ENCODE results near the gene MLX. TPM values are rescaled to one million over a fixed set of nuclear protein-coding genes. Genes with fewer than 3 reads are reported as not detected.

MLX gene
- total RNA-seq, 1 donor from 2014 or later: 69.1 TPM

DNA sequence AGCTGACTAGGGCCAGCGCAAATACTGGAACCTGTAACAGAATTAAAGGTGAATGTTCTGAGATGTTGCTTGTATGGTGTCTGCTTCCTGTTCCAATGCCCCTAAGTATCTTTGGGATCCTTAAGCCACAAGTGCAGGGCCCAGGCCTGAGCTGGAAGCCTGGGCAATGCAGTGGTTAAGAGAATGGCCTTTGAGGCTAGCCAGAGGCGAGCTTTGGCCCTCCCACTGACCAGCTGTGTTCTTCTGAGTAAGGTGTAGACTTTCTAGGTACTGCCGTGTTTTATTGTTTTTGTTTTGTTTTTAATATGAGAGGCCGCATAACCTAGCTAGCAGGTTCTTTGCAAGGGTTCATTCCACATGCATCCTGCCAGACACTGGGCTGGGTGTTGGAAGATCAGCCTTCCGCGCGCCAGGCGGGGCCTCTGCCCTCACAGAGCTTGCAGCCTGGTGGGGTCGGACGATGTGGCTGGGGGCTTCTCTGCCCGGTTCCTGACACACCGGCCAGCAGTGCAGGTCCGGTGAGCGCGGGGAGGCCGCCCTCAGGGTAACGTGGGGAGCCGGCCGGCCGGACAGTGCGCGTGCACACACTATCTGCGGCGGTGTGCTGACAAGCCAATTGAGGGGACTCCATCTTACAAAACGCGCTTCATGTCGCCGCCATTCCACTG lies 551 bp upstream of the MLX start:
- DNase-seq (no peak), ATAC-seq (ENCODE audit: poor library complexity) (peak; percentile 25)
- intact Hi-C loops (cut with DNase I): no loop called here

DNA sequence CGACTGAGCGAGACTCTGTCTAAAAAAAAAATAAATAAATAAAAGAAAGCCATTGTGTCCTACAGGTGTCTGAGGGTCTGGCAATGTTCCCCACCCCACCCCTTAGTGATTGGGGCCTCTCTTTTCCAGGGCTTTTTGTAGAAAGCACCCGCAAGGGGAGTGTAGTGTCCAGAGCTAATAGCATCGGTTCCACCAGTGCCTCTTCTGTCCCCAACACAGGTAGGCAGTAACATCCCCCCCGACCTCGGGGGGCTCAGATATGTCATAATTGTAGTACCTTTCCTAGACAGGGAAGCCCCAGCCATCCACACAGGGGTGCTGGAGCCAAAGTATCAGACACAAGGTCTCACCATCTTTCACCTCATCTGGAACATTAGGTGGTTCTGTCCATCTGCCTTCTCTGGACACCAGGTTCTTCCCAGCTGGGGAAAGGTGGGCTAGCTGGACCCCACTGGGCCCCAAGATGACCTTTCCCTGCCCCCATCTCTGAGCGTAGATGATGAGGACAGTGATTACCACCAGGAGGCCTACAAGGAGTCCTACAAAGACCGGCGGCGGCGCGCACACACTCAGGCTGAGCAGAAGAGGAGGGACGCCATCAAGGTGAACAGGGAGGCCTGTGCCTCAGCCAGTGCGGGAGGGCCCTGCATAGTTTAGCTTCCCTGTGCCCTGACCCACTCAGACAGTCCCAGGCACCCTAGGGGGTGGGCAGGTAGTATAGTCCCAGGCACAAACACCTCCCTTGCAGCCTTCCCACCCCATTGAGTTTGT lies 1.6 kb downstream of the MLX start:
- DNase-seq (peak; percentile 32), ATAC-seq (ENCODE audit: poor library complexity) (no peak)
- intact Hi-C loops (cut with DNase I): no loop called here

DNA sequence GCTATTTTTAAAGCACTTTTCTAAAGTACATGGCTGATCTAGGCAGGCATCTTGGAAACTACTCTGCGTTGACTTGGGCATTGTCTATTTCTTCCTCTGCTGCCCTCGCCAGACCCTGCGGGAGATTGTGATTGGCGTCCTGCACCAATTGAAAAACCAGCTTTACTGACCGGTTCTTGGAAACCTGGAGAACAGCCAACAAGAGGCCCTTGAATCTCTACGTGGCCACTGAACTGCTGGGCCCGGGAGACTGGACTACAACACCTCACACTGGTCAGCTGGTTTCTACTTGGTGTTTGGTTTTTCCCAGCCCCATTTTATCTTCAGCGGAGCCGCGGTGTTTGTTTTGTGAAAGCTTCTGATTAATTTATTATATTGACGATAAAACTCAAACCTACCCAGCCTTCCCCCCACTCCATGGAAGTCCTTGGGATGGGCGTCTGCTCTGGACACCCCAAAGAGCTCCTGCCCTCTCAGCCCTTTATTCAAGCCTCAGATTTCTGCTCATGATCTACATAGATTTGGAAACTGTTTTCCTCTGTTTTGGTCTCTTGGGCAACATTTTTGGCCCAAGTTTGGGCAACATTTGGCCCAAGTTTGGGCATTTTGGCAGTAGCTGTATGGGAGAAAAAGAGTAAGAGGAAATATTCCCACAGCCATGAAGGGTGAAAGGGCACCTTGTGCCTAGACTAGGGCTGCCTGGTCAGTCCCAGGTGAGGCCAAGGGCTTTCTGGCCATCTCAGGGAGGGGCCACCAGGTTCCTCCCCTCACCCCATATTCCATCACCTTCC lies 4.7 kb downstream of the MLX start:
- intact Hi-C loops (cut with DNase I): no loop called here
- DNase-seq: peak; percentile 25
- no peak for ATAC-seq (ENCODE audit: poor library complexity)

DNA sequence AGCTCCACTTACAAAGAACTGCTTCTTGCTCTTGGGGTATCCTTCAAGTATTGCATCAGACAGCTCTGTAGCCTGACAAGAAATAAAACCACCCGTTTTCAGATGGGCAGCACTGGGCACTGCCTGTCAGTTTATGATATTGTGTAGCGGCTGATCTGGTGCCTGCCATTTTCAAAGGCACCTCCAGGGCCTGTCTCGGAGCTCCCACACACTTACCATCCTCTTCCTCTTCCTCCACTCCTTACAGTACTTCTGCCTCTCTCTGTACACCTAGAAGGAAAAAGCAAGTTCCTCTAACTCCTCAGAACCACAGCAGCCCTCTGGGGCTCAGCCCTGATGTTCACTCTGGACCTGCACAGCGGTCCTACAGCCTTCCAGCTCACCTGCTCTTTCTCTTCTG lies 6.2 kb downstream of the MLX start:
- intact Hi-C loops (cut with DNase I): no loop called here
- DNase-seq (peak; percentile 11), ATAC-seq (ENCODE audit: poor library complexity) (no peak)

DNA sequence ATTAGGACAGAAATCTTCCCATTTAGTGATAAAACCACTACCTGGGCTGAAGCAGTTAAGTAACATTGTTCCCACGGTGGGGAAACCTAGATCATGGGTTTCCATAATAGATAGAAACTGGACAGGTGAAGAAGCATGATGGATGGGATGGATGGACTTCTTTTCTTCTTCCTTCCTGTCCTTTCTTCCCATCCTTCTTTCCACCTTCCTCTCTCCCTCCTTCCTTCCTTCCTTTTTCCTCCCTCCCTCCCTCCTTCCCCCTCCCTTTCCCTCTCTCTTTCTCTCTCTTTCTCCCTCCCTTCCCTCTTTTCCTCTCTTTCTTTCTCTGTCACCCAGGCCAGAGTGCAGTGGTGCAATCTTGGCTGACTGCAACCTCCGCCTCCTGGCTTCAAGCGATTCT lies 7.6 kb downstream of the MLX start:
- ATAC-seq (ENCODE audit: poor library complexity) (no peak), DNase-seq (no peak)
- intact Hi-C loops (cut with DNase I): no loop called here

DNA sequence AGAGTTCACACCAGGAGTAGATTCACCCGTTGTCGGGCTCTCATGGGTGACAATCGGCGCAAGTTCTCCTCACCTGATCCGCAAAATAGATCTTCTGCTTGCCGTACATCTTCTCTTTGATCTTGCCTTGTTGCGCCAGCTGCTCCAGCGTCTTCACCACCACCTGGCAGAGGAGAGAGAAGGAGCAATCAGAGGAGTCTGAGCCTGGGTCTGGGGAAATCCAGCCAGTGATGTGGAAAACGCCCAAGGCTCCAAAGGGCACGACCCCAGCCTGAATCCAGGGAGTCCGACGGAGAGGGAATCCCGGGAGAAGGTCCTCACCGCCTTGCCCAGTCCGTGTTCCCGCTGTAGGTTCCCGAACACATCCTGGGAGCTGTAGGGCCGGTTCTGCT lies 10.2 kb downstream of the MLX start:
- ATAC-seq (ENCODE audit: poor library complexity) (no peak), DNase-seq (no peak)
- intact Hi-C loops (cut with DNase I): no loop called here

DNA sequence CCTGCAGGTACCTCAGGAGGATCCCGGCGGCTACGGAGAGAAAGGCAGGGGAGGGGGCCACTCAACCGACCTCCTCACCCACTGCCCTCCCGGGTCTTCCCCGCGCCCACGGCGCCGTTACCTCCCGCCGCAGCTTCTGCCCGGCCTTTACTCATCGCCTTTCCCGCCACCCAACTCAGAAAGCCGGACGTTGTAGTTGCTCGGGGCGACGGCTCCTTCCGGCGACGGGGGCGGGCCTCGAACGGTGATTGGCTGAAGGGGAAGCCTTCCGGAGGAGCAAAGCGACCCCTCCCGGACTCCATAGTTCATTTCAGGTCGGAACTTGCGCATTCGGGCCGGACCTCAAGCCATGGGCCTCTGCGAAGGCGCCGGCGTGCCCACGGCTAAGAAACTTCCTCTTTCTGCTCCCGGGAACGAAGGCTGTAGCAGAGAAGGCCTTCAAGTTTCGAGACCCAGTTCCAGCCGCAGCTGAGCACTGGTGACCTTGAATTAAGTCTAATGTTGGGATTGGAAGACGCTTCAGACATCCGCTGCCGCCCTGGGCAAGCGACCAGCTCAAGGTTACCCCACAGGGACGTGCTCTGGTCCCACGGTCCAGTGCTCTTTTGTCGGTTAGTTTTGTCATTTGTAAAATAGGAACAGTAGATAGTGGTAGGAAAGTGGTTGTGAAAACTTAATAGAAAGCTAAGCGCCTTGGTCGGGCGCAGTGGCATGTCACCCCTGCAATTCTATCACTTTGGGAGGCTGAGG lies 10.8 kb downstream of the MLX start, which contains the start of gene PSMC3IP:
TSS of gene PSMC3IP (minus strand) at position 198 of the 750 bp plus-strand sequence. CDS start at position 155, 43 bp downstream.
- DNase-seq: peak; percentile 97
- intact Hi-C loops (cut with DNase I): no loop called here
- peak; percentile 95 for ATAC-seq (ENCODE audit: poor library complexity)

DNA sequence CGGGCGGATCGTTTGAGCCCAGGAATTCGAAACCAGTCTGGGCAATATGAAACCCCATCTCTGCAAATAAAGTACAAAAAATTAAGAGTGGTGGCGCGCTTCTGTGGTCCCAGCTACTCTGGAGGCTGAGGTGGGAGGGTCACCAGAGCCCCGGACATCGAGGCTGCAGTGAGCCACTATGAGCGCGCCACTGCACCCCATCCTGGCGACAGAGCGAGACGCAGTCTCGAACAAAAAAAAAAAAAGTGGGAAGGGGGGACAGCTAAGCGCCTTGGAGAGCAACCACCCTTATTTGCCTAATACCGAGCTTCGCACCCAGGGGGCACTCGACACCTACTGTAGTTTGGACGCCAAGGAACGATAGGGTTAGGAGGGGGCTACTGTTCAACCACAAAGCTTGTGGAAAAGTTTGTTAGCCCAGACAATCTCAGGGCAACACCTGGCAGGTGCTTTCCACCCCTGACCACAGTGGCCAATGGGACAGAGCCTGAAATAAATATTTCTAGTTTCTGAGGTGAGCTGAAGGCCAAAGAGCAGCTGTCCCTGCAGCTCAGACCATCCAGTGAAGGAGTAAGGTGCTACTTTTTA lies 11.5 kb downstream of the MLX start:
- ATAC-seq (ENCODE audit: poor library complexity): peak; percentile 81
- peak; percentile 84 for DNase-seq
- intact Hi-C loops (cut with DNase I): no loop called here

DNA sequence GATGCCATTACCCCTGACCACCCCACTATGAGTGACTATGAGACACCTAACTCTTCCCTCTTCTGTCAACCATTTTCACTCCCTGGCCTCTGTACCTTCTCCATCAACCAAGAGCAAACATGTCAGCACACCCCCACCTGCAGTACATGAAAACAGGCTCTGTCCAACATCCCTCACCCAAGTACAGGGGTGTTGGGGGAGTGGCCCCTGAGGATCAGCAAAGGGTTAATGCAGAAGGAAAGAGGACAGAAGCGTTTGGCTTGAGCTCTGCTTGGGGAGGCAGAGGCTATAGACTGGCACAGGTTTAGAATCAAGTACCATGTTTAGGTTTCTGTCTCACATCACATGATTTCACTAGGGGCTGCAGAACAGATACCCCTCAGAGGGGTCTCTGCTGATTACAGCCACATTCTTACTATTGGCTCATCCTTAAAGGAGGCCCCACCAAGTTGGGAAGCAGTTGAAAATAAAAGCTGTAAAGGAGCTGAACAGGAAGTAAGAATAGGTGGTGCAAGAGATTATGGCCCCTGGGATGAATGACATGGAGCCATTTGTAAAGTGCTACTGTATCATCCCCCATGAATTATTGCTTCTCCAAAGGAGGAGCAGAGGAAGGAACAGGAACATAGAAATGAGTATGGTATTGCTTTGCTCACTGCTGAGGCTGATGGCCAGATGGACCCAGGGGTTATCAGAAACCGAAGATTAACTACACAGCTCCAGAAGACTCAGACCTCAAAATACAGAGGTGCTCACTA lies 13.1 kb downstream of the MLX start:
- DNase-seq (no peak), ATAC-seq (ENCODE audit: poor library complexity) (no peak)
- intact Hi-C loops (cut with DNase I): loop anchor here (10.0 kb wide), 1 partner anchor 185 kb away; the partner anchor contains the start of gene RAMP2

DNA sequence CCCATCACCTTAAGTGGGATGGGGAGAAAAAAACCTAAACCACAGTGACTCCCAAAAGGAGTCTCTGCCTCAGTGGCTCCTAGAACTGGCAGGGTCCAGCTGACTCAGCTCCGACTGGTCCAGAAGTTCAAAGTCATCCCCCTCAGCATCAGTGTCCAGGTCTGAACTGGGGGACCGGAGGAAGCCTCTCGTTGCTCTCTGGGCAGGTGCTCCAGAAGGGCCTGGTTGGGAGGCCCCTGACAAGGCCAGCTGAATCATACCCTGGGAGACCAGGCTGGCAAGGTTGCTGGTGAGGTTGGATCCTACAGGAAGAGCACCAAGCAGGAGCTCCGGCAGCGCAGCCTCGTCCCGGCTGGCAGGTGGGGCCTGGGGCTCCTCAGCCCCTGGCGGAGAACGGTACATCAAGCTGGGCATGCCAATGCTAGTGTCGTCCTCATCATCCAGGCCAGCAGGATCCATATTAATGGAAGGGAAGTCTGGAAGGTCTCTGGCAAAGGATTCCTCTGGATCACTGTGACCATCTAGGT lies 14.9 kb downstream of the MLX start:
- intact Hi-C loops (cut with DNase I): loop anchor here (10.0 kb wide), 1 partner anchor 183 kb away; the partner anchor contains the start of gene RAMP2
- DNase-seq (no peak), ATAC-seq (ENCODE audit: poor library complexity) (no peak)

DNA sequence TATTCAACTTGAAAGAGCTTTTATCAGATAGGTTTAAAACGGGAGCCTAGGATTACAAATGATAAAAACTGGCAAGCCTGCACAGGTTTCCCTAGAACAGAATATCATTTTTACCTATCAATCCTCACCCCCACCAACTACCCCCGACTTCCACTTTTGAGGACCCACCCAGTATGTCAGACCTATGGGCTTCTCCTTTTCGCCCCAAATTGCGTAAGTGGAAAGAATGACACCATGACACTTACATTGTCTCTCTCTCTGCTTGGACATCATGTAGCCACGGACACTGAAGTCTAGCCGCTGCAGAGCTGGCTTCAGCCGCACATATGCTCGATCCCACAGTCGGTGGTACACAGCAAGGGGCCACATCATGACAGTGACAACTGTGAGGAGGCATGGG lies 18.0 kb downstream of the MLX start:
- ATAC-seq (ENCODE audit: poor library complexity) (peak; percentile 13), DNase-seq (no peak)

DNA sequence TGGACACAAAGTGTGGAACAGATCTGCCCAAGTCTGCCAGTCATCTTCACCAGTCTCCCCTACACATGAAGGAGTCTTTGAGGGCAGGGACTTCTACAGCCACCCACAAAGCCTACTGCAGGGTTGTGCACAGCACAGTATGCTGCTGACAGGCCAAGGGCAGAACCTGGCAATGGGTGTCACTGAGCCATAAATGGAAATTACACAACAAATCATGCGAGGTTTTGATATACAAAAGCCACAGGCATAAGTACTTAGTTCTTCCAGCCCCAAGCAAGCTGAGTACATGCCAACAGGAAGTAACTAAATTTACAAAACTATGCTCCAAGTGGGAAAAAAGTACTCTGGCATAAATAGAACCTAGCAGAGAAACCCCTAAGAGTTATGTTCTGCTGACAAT lies 18.5 kb downstream of the MLX start:
- DNase-seq (no peak), ATAC-seq (ENCODE audit: poor library complexity) (peak; percentile 69)
- intact Hi-C loops (cut with DNase I): loop anchor here (5.0 to 10.0 kb wide), 2 partner anchors 97 to 179 kb away; partner anchors contain the start of genes CCR10, CNTNAP1 and RAMP2

More for the DNA sequence above, 18.0 kb downstream of the MLX start:
- intact Hi-C loops (cut with DNase I): loop anchor here (5.0 to 10.0 kb wide), 2 partner anchors 97 to 180 kb away; partner anchors contain the start of genes CCR10, CNTNAP1 and RAMP2

DNA sequence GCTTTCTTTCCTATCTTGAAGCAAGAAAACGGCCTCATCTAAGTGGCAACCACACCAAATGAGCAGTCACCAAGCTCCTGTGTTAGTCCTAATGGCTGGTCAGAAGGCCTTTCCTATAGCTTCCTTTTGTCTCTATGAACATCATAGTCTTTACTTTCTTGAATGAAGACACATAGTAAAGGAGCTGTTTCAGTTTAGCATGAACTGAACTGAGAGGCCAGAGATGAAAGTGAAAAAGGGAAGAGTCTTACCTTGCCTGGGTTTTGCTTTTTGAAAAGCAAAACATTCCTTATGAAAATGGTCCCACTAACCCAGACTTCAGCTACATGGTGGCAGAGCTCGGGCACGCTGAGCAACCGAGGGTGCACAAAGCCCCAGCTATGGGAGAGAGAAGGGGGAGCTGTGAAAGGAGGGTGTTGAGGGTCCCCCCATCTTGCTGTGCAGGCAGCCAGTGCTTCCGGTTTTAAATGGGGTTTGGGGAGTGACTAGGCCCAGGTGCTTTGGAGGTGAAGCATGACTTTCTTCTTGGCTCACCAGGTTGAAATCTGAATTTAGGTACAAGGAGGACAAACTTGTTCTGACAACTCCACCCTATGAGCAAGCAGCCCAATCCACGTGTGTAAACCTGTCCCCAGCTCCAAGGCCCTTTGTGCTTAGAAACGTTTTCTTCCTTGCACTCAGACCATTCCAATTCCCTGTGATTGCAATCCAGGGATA lies 19.8 kb downstream of the MLX start:
- DNase-seq: no peak
- no peak for ATAC-seq (ENCODE audit: poor library complexity)
- intact Hi-C loops (cut with DNase I): loop anchor here (5.0 to 10.0 kb wide), 2 partner anchors 96 to 178 kb away; partner anchors contain the start of genes CCR10, CNTNAP1 and RAMP2

DNA sequence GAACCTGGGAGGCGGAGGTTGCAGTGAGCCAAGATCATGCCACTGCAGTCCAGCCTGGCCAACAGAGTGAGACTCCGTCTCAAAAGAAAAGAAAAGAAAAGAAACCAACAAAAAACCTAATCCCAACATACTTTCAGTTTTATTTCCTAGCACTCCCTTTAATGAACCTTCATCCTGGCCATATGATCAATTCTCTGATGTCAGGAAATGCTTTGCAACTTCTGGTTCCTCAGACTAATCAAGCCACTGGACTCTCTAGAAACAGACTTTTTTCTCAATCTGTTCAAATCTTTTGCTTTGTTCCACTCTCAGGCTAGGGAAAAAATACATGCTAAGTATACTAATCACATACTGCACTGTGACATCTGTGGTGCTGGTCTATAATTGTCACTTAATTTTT lies 24.0 kb downstream of the MLX start:
- intact Hi-C loops (cut with DNase I): no loop called here
- ATAC-seq (ENCODE audit: poor library complexity): no peak
- no peak for DNase-seq

DNA sequence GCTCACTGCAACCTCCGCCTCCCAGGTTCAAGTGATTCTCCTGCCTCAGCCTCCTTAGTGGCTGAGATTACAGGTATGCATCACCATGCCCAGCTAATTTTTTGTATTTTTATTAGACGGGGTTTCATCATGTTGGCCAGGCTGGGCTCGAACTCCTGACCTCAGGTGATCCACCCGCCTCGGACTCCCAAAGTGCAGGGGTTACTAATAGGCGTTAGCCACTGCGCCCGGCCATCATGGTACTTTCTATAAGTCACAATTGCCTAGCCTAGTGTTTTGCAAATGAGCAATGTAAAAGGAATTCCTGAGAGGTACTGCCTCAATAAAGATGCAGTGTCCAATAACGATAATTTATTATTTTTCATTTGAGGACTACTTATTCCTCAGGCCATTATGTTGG lies 24.5 kb downstream of the MLX start:
- intact Hi-C loops (cut with DNase I): no loop called here
- no peak for ATAC-seq (ENCODE audit: poor library complexity)
- no peak for DNase-seq

DNA sequence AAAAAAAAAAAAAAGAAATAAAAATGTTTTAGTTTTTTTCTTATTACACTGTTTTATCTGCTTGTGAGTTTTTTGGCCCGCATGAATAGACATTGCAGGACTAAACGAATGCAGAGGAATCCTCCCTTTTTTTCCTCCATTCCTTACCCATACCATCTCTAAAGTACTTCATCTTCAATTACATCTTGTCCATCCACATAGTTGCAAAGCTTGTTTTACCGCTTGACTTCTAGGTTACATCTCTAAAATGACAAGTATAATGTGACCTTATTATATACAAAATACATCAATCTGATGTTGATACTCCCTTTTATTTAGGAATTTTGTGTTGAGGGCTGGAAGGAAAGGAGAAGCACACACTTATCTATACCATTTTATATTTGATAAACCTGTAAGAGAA lies 29.5 kb downstream of the MLX start:
- no peak for DNase-seq
- intact Hi-C loops (cut with DNase I): no loop called here
- no peak for ATAC-seq (ENCODE audit: poor library complexity)
